Left lung (tissue), 10 donors: ENCODE data around the gene DHRSX. TPM values are rescaled to one million over a fixed set of nuclear protein-coding genes. Genes with fewer than 3 reads are reported as not detected.

Source experiments
- ATAC-seq: fragments of 200-7000 bp; cut with Tn5 transposase; one replicate; pipeline ENCODE4 v1.9.1; 2020; ENCODE audit warnings: moderate library complexity
- DNase-seq, 4 donors: peaks; one replicate each; pipeline ENCODE4 v3.0.0-alpha.2; 2013 to 2020
- H3K27ac ChIP-seq, 2 donors: fragments of 200-600 bp; sonication (generic) in 1 of 2; one replicate each; pipeline versions ENCODE4 v1.5.0 to v1.8.0; 2020 to 2021
- H3K27me3 ChIP-seq, 2 donors: fragments of 200-600 bp; sonication (generic) in 1 of 2; one replicate each; pipeline versions ENCODE4 v1.5.0 to v1.8.0; 2020 to 2021
- H3K36me3 ChIP-seq, 2 donors: fragments of 200-600 bp; sonication (generic) in 1 of 2; one replicate each; pipeline versions ENCODE4 v1.5.0 to v1.8.0; 2020 to 2021
- H3K4me1 ChIP-seq, 2 donors: fragments of 200-600 bp; one replicate each; pipeline ENCODE4 v1.8.0; 2021
- H3K4me3 ChIP-seq, 2 donors: fragments of 200-600 bp; sonication (generic) in 1 of 2; one replicate each; pipeline versions ENCODE4 v1.5.0 to v1.8.0; 2020 to 2021; ENCODE audit warnings: mild to moderate bottlenecking in 1 of 2
- H3K9me3 ChIP-seq, 2 donors: fragments of 200-600 bp; sonication (generic) in 1 of 2; one replicate each; pipeline versions ENCODE4 v1.5.0 to v1.8.0; 2020 to 2021
- intact Hi-C, 2 donors: fragments of 100-400 bp; cut with DNase I; formaldehyde crosslinking; loops; one replicate each; pipeline versions ENCODE4 v1.11.2 to v1.14.2; 2022
- polyA plus RNA-seq, 6 donors: library from polyadenylated mRNA; unstranded; fragments of 120-200 nt; gene quantifications; one replicate each; pipeline ENCODE4 v1.2.1, GENCODE V29; 2013; ENCODE audit not compliant: insufficient read length in 6 of 6
- total RNA-seq, 2 donors: library from RNA; stranded (reverse); fragmentation: NEBNext Ultra II Directional; extraction: Animal tissue kit (Norgen Biotek cat#: 25700); gene quantifications; one replicate each; pipeline ENCODE4 v1.2.1, GENCODE V29; 2021
- TF ChIP-seq, protein P1 (sequence below), 2 donors: fragments of 200-600 bp; sonication (generic) in 1 of 2; IDR thresholded peaks; one replicate each; pipeline versions ENCODE4 v1.5.0 to v1.8.0; 2021; ENCODE audit warnings: antibody characterized with exemption in 2 of 2
- donor health status: DM: no; HTN: yes; CAD: no.
- donor health status: DM: no; HTN: no; CAD: no.

DHRSX gene
- total and polyA plus RNA-seq, 8 donors, result 20.2 to 31.5 (median 26.8) TPM

DNA sequence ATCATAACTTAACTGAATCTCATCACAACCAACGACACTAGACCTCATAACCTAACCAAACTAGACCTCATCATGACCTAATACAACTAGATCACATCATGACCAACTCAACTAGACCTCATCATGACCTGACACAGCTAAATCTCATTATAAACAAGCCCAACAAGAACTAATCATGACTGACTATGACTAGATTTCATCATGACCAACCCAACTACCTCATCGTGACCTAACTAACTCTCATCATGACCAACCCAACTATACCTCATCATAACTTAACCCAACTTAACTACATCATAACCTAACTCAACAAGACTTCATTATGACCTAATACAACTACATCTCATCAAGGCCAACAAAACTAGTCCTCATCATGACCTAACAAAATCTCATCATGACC, 86.8 kb downstream of the DHRSX start:
- Histone ChIP-seq H3K36me3 (no peaks in the 10 kb centered on the region), H3K4me1 (no peaks in the 10 kb centered on the region), H3K27me3 (no peaks in the 10 kb centered on the region), H3K4me3 (no peak overlapping the region), H3K9me3 (peaks cover 0 to 3% of the 10 kb centered on the region in 2 donors), H3K27ac (no peak overlapping the region)
- intact Hi-C loops, result no loop called here
- TF ChIP-seq, protein P1, sequence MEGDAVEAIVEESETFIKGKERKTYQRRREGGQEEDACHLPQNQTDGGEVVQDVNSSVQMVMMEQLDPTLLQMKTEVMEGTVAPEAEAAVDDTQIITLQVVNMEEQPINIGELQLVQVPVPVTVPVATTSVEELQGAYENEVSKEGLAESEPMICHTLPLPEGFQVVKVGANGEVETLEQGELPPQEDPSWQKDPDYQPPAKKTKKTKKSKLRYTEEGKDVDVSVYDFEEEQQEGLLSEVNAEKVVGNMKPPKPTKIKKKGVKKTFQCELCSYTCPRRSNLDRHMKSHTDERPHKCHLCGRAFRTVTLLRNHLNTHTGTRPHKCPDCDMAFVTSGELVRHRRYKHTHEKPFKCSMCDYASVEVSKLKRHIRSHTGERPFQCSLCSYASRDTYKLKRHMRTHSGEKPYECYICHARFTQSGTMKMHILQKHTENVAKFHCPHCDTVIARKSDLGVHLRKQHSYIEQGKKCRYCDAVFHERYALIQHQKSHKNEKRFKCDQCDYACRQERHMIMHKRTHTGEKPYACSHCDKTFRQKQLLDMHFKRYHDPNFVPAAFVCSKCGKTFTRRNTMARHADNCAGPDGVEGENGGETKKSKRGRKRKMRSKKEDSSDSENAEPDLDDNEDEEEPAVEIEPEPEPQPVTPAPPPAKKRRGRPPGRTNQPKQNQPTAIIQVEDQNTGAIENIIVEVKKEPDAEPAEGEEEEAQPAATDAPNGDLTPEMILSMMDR (IDR thresholded peaks at IDR 0.05), result no peak
- DNase-seq (no peak), ATAC-seq (no peak)

DNA sequence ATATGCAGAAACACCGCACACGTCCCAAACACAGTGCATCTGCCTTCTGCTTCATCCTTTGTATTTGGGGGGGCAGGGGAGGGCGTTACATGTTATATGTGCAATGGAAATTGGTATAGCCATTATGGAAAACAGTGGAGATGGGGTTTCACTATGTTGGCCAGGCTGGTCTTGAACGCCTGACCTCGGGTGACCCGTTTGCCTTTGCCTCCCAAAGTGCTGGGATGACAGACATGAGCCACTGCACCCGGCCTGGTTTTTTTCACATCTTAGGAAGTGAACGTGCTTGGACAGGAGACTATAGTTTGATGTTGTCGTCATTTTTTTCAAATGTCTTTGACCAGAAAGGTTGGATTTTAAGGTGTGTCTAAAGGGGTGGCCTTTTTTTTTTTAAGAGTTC, 88.6 kb downstream of the DHRSX start:
- H3K27me3 ChIP-seq, result no peaks in the 10 kb centered on the region
- peaks cover 0 to 10% of the 10 kb centered on the region in 2 donors for H3K9me3 ChIP-seq
- intact Hi-C loops, result no loop called here
- no peaks in the 10 kb centered on the region for H3K4me1 ChIP-seq
- DNase-seq, result no peak
- H3K36me3 ChIP-seq, result peaks cover 0 to 14% of the 10 kb centered on the region in 2 donors
- H3K4me3 ChIP-seq, result no peak overlapping the region
- ATAC-seq, result no peak
- TF ChIP-seq, protein P1 (IDR thresholded peaks at IDR 0.05), result no peak
- H3K27ac ChIP-seq, result no peak overlapping the region

DNA sequence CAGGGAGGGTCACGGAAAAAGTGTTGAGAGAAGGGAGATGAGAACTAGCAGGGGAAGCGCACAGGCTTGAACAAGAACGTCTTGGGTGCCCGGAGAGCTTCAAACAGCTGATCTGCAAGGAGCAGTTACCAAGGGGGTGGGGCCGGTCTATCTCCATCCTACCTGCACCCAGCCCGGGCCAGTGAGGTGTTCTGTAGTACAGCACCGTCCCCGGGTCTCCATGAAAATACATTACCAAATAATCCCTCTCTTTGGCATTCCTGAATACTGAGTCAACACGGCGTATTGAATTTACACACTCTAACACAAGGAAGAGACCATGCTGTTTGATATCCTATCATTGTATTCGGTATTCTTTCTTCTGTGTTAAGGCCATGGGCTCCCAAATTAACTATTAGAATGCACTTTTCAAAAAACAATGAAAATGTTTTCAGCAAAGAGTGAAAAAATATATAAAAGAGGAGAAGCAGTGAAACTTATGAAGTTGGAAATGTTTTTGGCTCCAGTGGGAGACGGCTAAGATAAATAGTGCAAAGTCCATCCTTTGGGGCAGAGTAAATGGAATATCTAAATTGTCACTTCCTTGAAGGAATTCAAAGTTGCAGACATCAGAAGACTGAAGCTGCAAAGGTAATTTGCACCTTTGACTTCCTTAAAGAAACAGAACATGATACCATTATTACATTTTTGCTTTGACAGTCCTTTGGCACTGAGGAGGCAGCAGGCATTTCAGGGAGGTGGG, 90.3 kb downstream of the DHRSX start:
- no peaks in the 10 kb centered on the region for H3K4me1 ChIP-seq
- DNase-seq (no peak), ATAC-seq (no peak)
- TF ChIP-seq, protein P1 (IDR thresholded peaks at IDR 0.05), result no peak
- no peak overlapping the region for H3K4me3 ChIP-seq
- H3K36me3 ChIP-seq, result peaks cover 0 to 25% of the 10 kb centered on the region in 2 donors
- intact Hi-C loops, result no loop called here
- H3K27ac ChIP-seq, result no peak overlapping the region
- H3K9me3 ChIP-seq, result peaks cover 0 to 15% of the 10 kb centered on the region in 2 donors
- H3K27me3 ChIP-seq, result no peaks in the 10 kb centered on the region

DNA sequence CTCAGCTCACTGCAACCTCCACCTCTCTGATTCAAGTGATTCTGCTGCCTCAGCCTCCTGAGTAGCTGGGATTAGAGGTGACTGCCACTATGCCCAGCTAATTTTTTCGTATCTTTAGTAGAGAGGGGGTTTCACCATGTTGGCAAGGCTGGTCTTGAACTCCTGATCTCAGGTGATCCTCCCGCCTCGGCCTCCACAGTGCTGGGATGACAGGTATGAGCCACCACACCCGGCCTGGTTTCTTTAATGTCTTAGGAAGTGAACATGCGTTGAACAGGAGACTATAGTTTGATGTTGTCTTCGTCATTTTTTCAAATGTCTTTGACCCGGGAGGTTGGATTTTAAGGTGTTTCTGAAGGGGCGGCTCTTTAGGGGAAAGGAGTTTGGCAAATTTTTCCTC, 91.0 kb downstream of the DHRSX start:
- no peaks in the 10 kb centered on the region for H3K27me3 ChIP-seq
- DNase-seq, result no peak
- no peaks in the 10 kb centered on the region for H3K4me1 ChIP-seq
- H3K27ac ChIP-seq, result no peak overlapping the region
- ATAC-seq, result no peak
- intact Hi-C loops, result no loop called here
- H3K4me3 ChIP-seq, result no peak overlapping the region
- H3K9me3 ChIP-seq, result peaks cover 0 to 15% of the 10 kb centered on the region in 2 donors
- TF ChIP-seq, protein P1 (IDR thresholded peaks at IDR 0.05), result no peak
- peaks cover 0 to 30% of the 10 kb centered on the region in 2 donors for H3K36me3 ChIP-seq

DNA sequence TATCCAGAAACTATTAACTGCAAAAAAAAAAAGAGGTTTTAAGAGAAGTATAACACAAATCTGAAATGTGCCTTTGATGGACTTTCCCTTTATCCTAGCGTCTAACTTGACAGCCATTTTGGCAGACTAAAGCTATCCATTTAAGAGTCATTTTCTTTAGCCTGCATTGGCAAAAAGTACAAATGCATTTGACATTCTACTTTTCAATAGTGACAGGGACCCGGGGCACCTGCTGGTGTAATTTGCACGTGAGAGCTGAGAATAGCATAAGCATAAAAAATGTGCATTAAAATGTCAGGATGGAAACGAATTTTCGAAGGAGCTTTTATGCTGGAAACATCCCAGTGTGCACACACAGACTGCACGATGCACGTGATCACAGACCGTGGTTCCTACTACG, 91.9 kb downstream of the DHRSX start:
- H3K4me1 ChIP-seq, result no peaks in the 10 kb centered on the region
- H3K9me3 ChIP-seq, result peaks cover 0 to 11% of the 10 kb centered on the region in 2 donors
- DNase-seq (no peak), ATAC-seq (no peak)
- no peak overlapping the region for H3K27ac ChIP-seq
- no peaks in the 10 kb centered on the region for H3K27me3 ChIP-seq
- intact Hi-C loops, result no loop called here
- TF ChIP-seq, protein P1 (IDR thresholded peaks at IDR 0.05), result no peak
- H3K4me3 ChIP-seq, result no peak overlapping the region
- peaks cover 0 to 30% of the 10 kb centered on the region in 2 donors for H3K36me3 ChIP-seq
